ENCODE measurements around the gene CHD5. TPM values are rescaled to one million over a fixed set of nuclear protein-coding genes. Genes with fewer than 3 reads are reported as not detected.

CHD5 gene
- total RNA-seq, 2 donors from 2014 or later, result under 0.01 to 2.1 TPM

GRCh38 chr1:6176779-6177178 lies 3.3 kb downstream of the CHD5 start:
- H3K27me3 ChIP-seq, result peaks cover 0 to 15% of the 10 kb centered on the region in 2 donors
- H3K4me1 ChIP-seq, result peaks cover 8% of the 10 kb centered on the region
- no peak overlapping the region for H3K4me3 ChIP-seq
- TF ChIP-seq POLR2A (IDR thresholded peaks at IDR 0.05), result no peak
- TF ChIP-seq CTCF (IDR thresholded peaks at IDR 0.05), result no peak
- ATAC-seq (no peak), DNase-seq (no peak)
- no peaks in the 10 kb centered on the region for H3K36me3 ChIP-seq (replicated peaks in 1 of 2; ENCODE audit: insufficient read depth in 1 of 2, low read depth in 2 of 2)
- WGBS, 2 donors, result 70 to 74% methylated on average over 5 of the region's 5 CpGs
- intact Hi-C loops (cut with DNase I), result no loop called here
- no peaks in the 10 kb centered on the region for H3K9me3 ChIP-seq
- no peak overlapping the region for H3K27ac ChIP-seq

DNA sequence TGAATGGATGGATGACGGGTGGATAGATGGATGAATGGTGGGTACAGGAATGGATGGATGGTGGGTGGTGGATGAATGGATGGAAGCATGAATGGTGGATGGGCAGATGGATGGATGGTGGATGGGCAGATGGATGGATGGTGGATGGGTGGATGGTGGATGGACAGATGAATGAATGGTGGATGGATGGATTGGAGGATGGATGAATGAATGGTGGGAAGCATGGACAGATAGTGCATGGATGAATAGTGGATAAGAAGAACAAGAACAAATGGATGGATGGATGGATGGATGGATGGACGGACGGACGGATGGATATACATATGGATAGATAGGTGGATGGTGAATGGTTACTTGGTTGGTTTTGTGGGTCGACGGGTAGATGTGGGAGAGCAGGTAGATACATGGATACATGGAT lies 4.7 kb downstream of the CHD5 start:
- intact Hi-C loops (cut with DNase I), result no loop called here
- no peak for TF ChIP-seq CTCF (IDR thresholded peaks at IDR 0.05)
- H3K27ac ChIP-seq, result no peak overlapping the region
- ATAC-seq, result no peak
- 87% methylated on average over 6 of the region's 6 CpGs for WGBS, 2 donors
- no peaks in the 10 kb centered on the region for H3K9me3 ChIP-seq
- H3K4me1 ChIP-seq, result peaks cover 8% of the 10 kb centered on the region
- H3K4me3 ChIP-seq, result no peak overlapping the region
- no peak for DNase-seq
- H3K27me3 ChIP-seq, result peaks cover 0 to 15% of the 10 kb centered on the region in 2 donors
- no peaks in the 10 kb centered on the region for H3K36me3 ChIP-seq (replicated peaks in 1 of 2; ENCODE audit: insufficient read depth in 1 of 2, low read depth in 2 of 2)

DNA sequence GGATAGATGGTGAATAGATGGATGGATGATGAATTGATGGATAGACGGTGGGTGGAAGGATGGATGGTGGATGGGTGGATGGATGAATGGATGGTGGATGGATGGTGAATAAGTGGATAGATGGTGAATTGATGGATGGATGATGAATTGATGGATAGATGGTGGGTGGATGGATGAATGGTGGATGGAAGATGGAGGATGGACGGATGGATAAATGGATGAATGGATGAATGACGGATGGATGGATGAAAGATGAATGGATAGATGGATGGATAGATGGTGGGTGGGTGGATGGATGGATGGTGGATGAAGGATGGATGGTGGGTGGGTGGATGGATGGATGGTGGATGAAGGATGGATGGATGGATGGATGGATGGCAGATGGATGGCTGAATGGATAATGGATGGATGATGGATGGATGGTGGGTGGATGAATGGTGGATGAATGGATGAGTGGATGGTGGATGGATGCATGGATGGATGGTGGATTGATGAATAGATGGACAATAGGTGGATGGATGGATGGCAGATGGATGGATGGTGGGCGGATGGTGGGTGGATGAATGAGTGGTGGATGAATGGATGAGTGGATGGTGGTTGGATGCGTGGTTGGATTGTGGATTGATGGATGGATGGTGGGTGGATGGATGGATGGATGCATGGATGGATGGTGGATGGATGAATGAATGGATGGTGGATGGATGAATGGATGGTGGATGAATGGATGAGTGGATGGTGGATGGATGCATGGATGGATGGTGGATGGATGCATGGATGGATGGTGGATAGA lies 5.3 kb downstream of the CHD5 start:
- H3K27ac ChIP-seq, result no peak overlapping the region
- H3K4me3 ChIP-seq, result no peak overlapping the region
- peaks cover 0 to 15% of the 10 kb centered on the region in 2 donors for H3K27me3 ChIP-seq
- 70 to 86% methylated on average over 5 of the region's 5 CpGs for WGBS, 2 donors
- intact Hi-C loops (cut with DNase I), result no loop called here
- H3K9me3 ChIP-seq, result no peaks in the 10 kb centered on the region
- peaks cover 8% of the 10 kb centered on the region for H3K4me1 ChIP-seq
- ATAC-seq (no peak), DNase-seq (no peak)
- TF ChIP-seq CTCF (IDR thresholded peaks at IDR 0.05) (no peak), POLR2A (IDR thresholded peaks at IDR 0.05) (no peak)
- no peaks in the 10 kb centered on the region for H3K36me3 ChIP-seq (replicated peaks in 1 of 2; ENCODE audit: insufficient read depth in 1 of 2, low read depth in 2 of 2)

DNA sequence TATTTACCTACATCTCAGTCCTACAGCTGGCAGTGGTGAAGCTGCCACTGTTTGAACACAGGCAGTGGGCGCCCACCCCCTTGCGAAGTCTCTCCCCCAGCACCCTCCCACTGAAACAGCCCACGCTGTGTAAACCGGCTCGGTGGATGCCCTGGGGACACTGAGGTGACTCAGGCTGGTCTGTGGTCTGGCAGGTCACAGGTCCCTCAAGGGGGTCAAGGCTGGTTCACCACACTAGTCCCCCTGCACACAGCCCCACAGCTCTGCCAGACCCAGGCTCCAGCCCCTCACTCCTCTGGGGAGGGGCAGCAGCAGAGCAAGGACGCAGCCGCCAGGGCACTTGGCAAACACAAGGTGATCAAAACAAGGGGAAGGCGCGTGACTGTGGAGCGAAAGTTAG lies 7.6 kb downstream of the CHD5 start:
- no peaks in the 10 kb centered on the region for H3K36me3 ChIP-seq (replicated peaks in 1 of 2; ENCODE audit: insufficient read depth in 1 of 2, low read depth in 2 of 2)
- H3K4me1 ChIP-seq, result no peaks in the 10 kb centered on the region
- H3K27ac ChIP-seq, result no peak overlapping the region
- H3K4me3 ChIP-seq, result no peak overlapping the region
- DNase-seq (no peak), ATAC-seq (no peak)
- no peaks in the 10 kb centered on the region for H3K9me3 ChIP-seq
- TF ChIP-seq CTCF (IDR thresholded peaks at IDR 0.05), result no peak
- TF ChIP-seq POLR2A (IDR thresholded peaks at IDR 0.05), result no peak
- intact Hi-C loops (cut with DNase I), result no loop called here
- H3K27me3 ChIP-seq, result no peaks in the 10 kb centered on the region
- WGBS, 2 donors, result 59 to 67% methylated on average over 8 to 10 of the region's 10 CpGs
